Keratinocyte (primary cell): ENCODE results near the gene BDP1. TPM values are rescaled to one million over a fixed set of nuclear protein-coding genes. Genes with fewer than 3 reads are reported as not detected.
"Not testable (repeated sequence)": the region's sequence is repeated elsewhere in the genome, so short reads cannot be mapped to it uniquely, and the experiment has no call there.

Source experiments
- DNase-seq: peaks from one replicate; pipeline ENCODE4 v3.0.0-alpha.2; 2011; ENCODE audit warnings: low read depth, missing footprints, low spot score
- FAIRE-seq: peaks from 2 replicates; lab custom pipeline; 2011; peaks lifted over from hg19 to GRCh38; lab: Jason Lieb, UNC
- H2AFZ ChIP-seq: 2 replicates; pipeline ENCODE4 v1.6.0; 2012; ENCODE audit warnings: low read length, control low read depth, inconsistent platforms; ENCODE audit not compliant: control insufficient read depth
- H3K27ac ChIP-seq: 2 replicates; pipeline ENCODE4 v1.5.1; 2011; ENCODE audit warnings: low read length; ENCODE audit not compliant: control insufficient read depth, insufficient read depth
- H3K27me3 ChIP-seq: 3 replicates; pipeline ENCODE4 v1.6.0; 2011; ENCODE audit warnings: low read length; ENCODE audit not compliant: control insufficient read depth, insufficient read depth; ENCODE audit errors: extremely low read depth
- H3K36me3 ChIP-seq, 2 experiments: 2 replicates in 1 of 2; 3 replicates in 1 of 2; pipeline ENCODE4 v1.5.1; 2011; ENCODE audit warnings: low read length in 2 of 2, mild to moderate bottlenecking in 1 of 2; ENCODE audit not compliant: control insufficient read depth in 2 of 2, insufficient read depth in 2 of 2; ENCODE audit errors: extremely low read depth in 1 of 2
- H3K4me1 ChIP-seq: 3 replicates; pipeline ENCODE4 v1.5.1; 2011; ENCODE audit warnings: low read length; ENCODE audit not compliant: control insufficient read depth, insufficient read depth; ENCODE audit errors: extremely low read depth
- H3K4me2 ChIP-seq: 3 replicates; pipeline ENCODE4 v1.6.0; 2011; ENCODE audit warnings: low read depth, low read length; ENCODE audit not compliant: control insufficient read depth, insufficient read depth; ENCODE audit errors: extremely low read depth
- H3K4me3 ChIP-seq, 3 experiments: fragments of 200-600 bp in 1 of 3; sonication (generic) in 1 of 3; 2 replicates in 2 of 3; 3 replicates in 1 of 3; pipeline ENCODE4 v1.5.1; 2011 to 2016; ENCODE audit warnings: low read length in 3 of 3, mild to moderate bottlenecking in 3 of 3, control low read depth in 2 of 3, inconsistent platforms in 1 of 3, low read depth in 1 of 3, mixed read lengths in 1 of 3, mixed run types in 1 of 3, moderate library complexity in 1 of 3; ENCODE audit not compliant: control insufficient read depth in 2 of 3, insufficient read depth in 2 of 3; ENCODE audit errors: extremely low read depth in 1 of 3
- H3K79me2 ChIP-seq: 2 replicates; pipeline ENCODE4 v1.6.0; 2012; ENCODE audit warnings: low read length; ENCODE audit not compliant: control insufficient read depth, insufficient read depth
- H3K9ac ChIP-seq: 3 replicates; pipeline ENCODE4 v1.6.0; 2011; ENCODE audit warnings: low read length; ENCODE audit not compliant: control insufficient read depth, insufficient read depth; ENCODE audit errors: extremely low read depth
- H3K9me1 ChIP-seq: 3 replicates; pipeline ENCODE4 v1.6.0; 2011; ENCODE audit warnings: low read length; ENCODE audit not compliant: control insufficient read depth, insufficient read depth; ENCODE audit errors: extremely low read depth
- H3K9me3 ChIP-seq: 2 replicates; pipeline ENCODE4 v1.5.1; 2012; ENCODE audit warnings: low read depth, low read length; ENCODE audit not compliant: control insufficient read depth
- H4K20me1 ChIP-seq: 3 replicates; pipeline ENCODE4 v1.6.0; 2011; ENCODE audit warnings: low read length; ENCODE audit not compliant: control insufficient read depth, insufficient read depth; ENCODE audit errors: extremely low read depth
- CTCF ChIP-seq, 3 experiments: IDR thresholded peaks in 1 of 3; conservative IDR thresholded peaks in 1 of 3; optimal IDR thresholded peaks in 1 of 3; 2 replicates in 2 of 3; 3 replicates in 1 of 3; pipeline versions ENCODE3 to v1.5.1; 2011; ENCODE audit warnings: low read length in 3 of 3, mild to moderate bottlenecking in 3 of 3, moderate library complexity in 2 of 3, control low read depth in 1 of 3, inconsistent platforms in 1 of 3; ENCODE audit not compliant: insufficient read depth in 2 of 3; ENCODE audit errors: extremely low read depth in 1 of 3
- EZH2 ChIP-seq: IDR thresholded peaks from one replicate; pipeline ENCODE4 v1.6.1; 2012; ENCODE audit warnings: inconsistent platforms, mild to moderate bottlenecking, low read length, moderate library complexity
- dilution Hi-C: fragments of 300-500 bp; cut with MboI; formaldehyde crosslinking; loops from one replicate; pipeline ENCODE4 v1.7.0; 2020; ENCODE audit warnings: low sequenced_read_pairs; ENCODE audit not compliant: extremely low pct_ligation_motif_present
- polyA plus RNA-seq, 5 experiments: library from polyadenylated mRNA; depleted of rRNA in 3 of 5; stranded (reverse) in 3 of 5; stranded (forward) in 1 of 5; unstranded in 1 of 5; fragments of >200 nt; gene quantifications; 1 replicate in 1 of 5; 2 replicates in 3 of 5; 3 replicates in 1 of 5; pipeline versions ENCODE4 v1.2.1 to v1.2.3, GENCODE V29; 2011 to 2012; ENCODE audit warnings: missing spikeins in 2 of 5, low read depth in 1 of 5, low replicate concordance in 1 of 5

BDP1 gene
- polyA plus RNA-seq, 1 donor (not counting 4 experiments of a cell fraction or from before 2014, with no cell fraction given), result 16.2 TPM

- H3K4me3 ChIP-seq, result no peak overlapping the region
- no peaks in the 10 kb centered on the region for H3K9me3 ChIP-seq
- no peak overlapping the region for H3K27ac ChIP-seq
- no peaks in the 10 kb centered on the region for H3K9me1 ChIP-seq
- no peaks in the 10 kb centered on the region for H3K79me2 ChIP-seq
- TF ChIP-seq CTCF (optimal IDR thresholded peaks at IDR 0.05 in 1 of 3, IDR thresholded peaks at IDR 0.05 in 1 of 3, conservative IDR thresholded peaks at IDR 0.05 in 1 of 3; ENCODE audit: extremely low read depth in 1 of 3, insufficient read depth in 2 of 3, low read length in 3 of 3) (no peak), EZH2 (no peak)
- H3K4me2 ChIP-seq, result no peak overlapping the region
- no peaks in the 10 kb centered on the region for H4K20me1 ChIP-seq
- FAIRE-seq, result no peak
- H2AFZ ChIP-seq, result no peak overlapping the region
- DNase-seq, result no peak
- H3K9ac ChIP-seq, result no peak overlapping the region
- H3K27me3 ChIP-seq, result no peaks in the 10 kb centered on the region
- H3K36me3 ChIP-seq, result peaks cover 0 to 7% of the 10 kb centered on the region in 2 experiments
- dilution Hi-C loops, result no loop called here
- H3K4me1 ChIP-seq, result no peaks in the 10 kb centered on the region
Observed at GRCh38 chr5:71573591-71573990, 118.1 kb downstream of the BDP1 start.

- FAIRE-seq, H4K20me1 ChIP-seq, H3K4me2 ChIP-seq, H3K27ac ChIP-seq, H3K27me3 ChIP-seq, dilution Hi-C loops, H3K4me1 ChIP-seq, H3K9ac ChIP-seq, H3K9me3 ChIP-seq, H2AFZ ChIP-seq, H3K36me3 ChIP-seq, H3K4me3 ChIP-seq, DNase-seq, H3K9me1 ChIP-seq, H3K79me2 ChIP-seq: not testable (repeated sequence)
Observed at GRCh38 chr5:71575588-71575987, 120.1 kb downstream of the BDP1 start.

GRCh38 chr5:71576241-71576640 is 120.8 kb downstream of the BDP1 start:
- no peaks in the 10 kb centered on the region for H3K9me3 ChIP-seq
- H3K27me3 ChIP-seq, result no peaks in the 10 kb centered on the region
- no peaks in the 10 kb centered on the region for H3K79me2 ChIP-seq
- H3K9me1 ChIP-seq, result no peaks in the 10 kb centered on the region
- H2AFZ ChIP-seq, result no peak overlapping the region
- no peak overlapping the region for H3K4me2 ChIP-seq
- FAIRE-seq (no peak), DNase-seq (no peak)
- H3K4me1 ChIP-seq, result no peaks in the 10 kb centered on the region
- H4K20me1 ChIP-seq, result no peaks in the 10 kb centered on the region
- peaks cover 0 to 7% of the 10 kb centered on the region in 2 experiments for H3K36me3 ChIP-seq
- no peak overlapping the region for H3K4me3 ChIP-seq
- dilution Hi-C loops, result no loop called here
- no peak overlapping the region for H3K9ac ChIP-seq
- H3K27ac ChIP-seq, result no peak overlapping the region
- TF ChIP-seq CTCF (optimal IDR thresholded peaks at IDR 0.05 in 1 of 3, IDR thresholded peaks at IDR 0.05 in 1 of 3, conservative IDR thresholded peaks at IDR 0.05 in 1 of 3; ENCODE audit: extremely low read depth in 1 of 3, insufficient read depth in 2 of 3, low read length in 3 of 3) (no peak), EZH2 (no peak)

- H4K20me1 ChIP-seq, H3K9me1 ChIP-seq, H3K36me3 ChIP-seq, H3K9me3 ChIP-seq, H3K27ac ChIP-seq, H3K79me2 ChIP-seq, FAIRE-seq, DNase-seq, dilution Hi-C loops, H3K4me3 ChIP-seq, H3K4me2 ChIP-seq, H3K27me3 ChIP-seq, H3K4me1 ChIP-seq, H2AFZ ChIP-seq, H3K9ac ChIP-seq: not testable (repeated sequence)
Observed at GRCh38 chr5:71577839-71578238, 122.4 kb downstream of the BDP1 start.
